H1 (cell line): ENCODE results near the gene HDAC10. TPM values are rescaled to one million over a fixed set of nuclear protein-coding genes. Genes with fewer than 3 reads are reported as not detected.
A peak's percentile ranks its signal among the peaks of the same experiment; 100 is the strongest.

Experiments
- CHD7 ChIP-seq: fragments of 300-600 bp; sonication (generic); IDR thresholded peaks from 2 replicates; pipeline ENCODE4 v1.7.1; 2012; ENCODE audit warnings: low read length, moderate library complexity, mild to moderate bottlenecking, inconsistent platforms; ENCODE audit not compliant: insufficient replicate concordance
- USF2 ChIP-seq: IDR thresholded peaks from 2 replicates; pipeline ENCODE4 v1.6.1; 2011; ENCODE audit warnings: low read length, improper control_type of control experiment
- polyA plus RNA-seq, 7 experiments: library from polyadenylated mRNA; depleted of rRNA in 3 of 7; stranded (reverse) in 5 of 7; unstranded in 2 of 7; fragments of >200 nt in 5 of 7; fragments of 200-250 nt in 2 of 7; gene quantifications; 1 replicate in 5 of 7; 2 replicates in 1 of 7; 4 replicates in 1 of 7; pipeline versions ENCODE4 v1.2.1 to v1.2.3, GENCODE V29; 2011 to 2013; ENCODE audit warnings: missing spikeins in 2 of 7, mixed read lengths in 2 of 7
- total RNA-seq: library from RNA; stranded (reverse); fragmentation: NEBNext Ultra II Directional; extraction: Animal tissue kit (Norgen Biotek cat#: 25700); gene quantifications from 2 replicates; pipeline ENCODE4 v1.2.1, GENCODE V29; 2021

The HDAC10 gene
- total and polyA plus RNA-seq, 2 of the 8 experiments (the other 6 are each of a cell fraction or from before 2014, with no cell fraction given): 11.2 to 26.4 TPM

GRCh38 chr22:50261615-50262459 is 10.8 kb upstream of the HDAC10 start, which contains the start of gene MAPK12 (continued):
- no peak for TF ChIP-seq CHD7
- peak; percentile 40 for TF ChIP-seq USF2
